ENCODE results near the gene CATSPERD.

DNA sequence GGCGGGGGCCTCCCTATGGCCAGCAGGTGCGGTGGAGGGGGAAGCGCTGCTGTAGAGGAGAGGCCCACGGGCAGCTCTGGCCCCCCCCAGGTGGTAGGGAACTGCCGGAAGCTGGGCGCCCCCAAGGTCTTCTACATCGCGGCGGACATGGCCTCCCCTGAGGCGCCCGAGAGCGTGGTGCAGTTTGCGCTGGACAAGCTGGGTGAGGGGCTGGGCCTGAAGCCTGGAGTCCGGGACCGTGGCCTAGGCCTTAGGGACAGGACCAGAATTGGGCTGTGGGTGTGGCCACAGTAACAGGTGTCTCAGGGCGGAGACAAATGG is 34.2 kb upstream of the CATSPERD start:
- TF ChIP-seq, protein P1, sequence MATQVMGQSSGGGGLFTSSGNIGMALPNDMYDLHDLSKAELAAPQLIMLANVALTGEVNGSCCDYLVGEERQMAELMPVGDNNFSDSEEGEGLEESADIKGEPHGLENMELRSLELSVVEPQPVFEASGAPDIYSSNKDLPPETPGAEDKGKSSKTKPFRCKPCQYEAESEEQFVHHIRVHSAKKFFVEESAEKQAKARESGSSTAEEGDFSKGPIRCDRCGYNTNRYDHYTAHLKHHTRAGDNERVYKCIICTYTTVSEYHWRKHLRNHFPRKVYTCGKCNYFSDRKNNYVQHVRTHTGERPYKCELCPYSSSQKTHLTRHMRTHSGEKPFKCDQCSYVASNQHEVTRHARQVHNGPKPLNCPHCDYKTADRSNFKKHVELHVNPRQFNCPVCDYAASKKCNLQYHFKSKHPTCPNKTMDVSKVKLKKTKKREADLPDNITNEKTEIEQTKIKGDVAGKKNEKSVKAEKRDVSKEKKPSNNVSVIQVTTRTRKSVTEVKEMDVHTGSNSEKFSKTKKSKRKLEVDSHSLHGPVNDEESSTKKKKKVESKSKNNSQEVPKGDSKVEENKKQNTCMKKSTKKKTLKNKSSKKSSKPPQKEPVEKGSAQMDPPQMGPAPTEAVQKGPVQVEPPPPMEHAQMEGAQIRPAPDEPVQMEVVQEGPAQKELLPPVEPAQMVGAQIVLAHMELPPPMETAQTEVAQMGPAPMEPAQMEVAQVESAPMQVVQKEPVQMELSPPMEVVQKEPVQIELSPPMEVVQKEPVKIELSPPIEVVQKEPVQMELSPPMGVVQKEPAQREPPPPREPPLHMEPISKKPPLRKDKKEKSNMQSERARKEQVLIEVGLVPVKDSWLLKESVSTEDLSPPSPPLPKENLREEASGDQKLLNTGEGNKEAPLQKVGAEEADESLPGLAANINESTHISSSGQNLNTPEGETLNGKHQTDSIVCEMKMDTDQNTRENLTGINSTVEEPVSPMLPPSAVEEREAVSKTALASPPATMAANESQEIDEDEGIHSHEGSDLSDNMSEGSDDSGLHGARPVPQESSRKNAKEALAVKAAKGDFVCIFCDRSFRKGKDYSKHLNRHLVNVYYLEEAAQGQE (IDR thresholded peaks at IDR 0.05; ENCODE audit: insufficient read depth in 1 of 2, low read depth in 2 of 2, low read length in 2 of 2): no peak
- TF ChIP-seq POLR2AphosphoS5 (IDR thresholded peaks at IDR 0.05; ENCODE audit: low read depth, low read length) (no peak), TAF1 (IDR thresholded peaks at IDR 0.05; ENCODE audit: borderline replicate concordance, insufficient read depth, low read length) (no peak)
